HepG2 (cell line): ENCODE results near the gene GPR15. TPM values are rescaled to one million over a fixed set of nuclear protein-coding genes. Genes with fewer than 3 reads are reported as not detected.

Experiments used
- ATAC-seq: fragments of 200-7000 bp; cut with Tn5 transposase; 3 replicates; pipeline ENCODE4 v1.9.1; 2020; ENCODE audit warnings: mild to moderate bottlenecking, moderate library complexity
- BruUV-seq: library from RNA; stranded (reverse); fragments of 400-500 nt; replicated peaks from 2 replicates; lab custom pipeline; 2021; lab: Mats Ljungman, UMichigan
- CTCF ChIA-PET: fragments of 300-600 bp; formaldehyde crosslinking; extraction: SDS; loops from one replicate; lab custom pipeline; 2021; ENCODE audit warnings: low total read pairs, inconsistent platforms, low intra/inter-chr PET ratio; lab: Yijun Ruan, JAX
- POLR2A ChIA-PET: fragments of 350-600 bp; sonication (Branson Sonifier 250); formaldehyde crosslinking; loops from one replicate; lab custom pipeline; 2020; ENCODE audit warnings: antibody characterized with exemption, inconsistent platforms; lab: Yijun Ruan, JAX
- DNase-seq: peaks from one replicate; pipeline ENCODE4 v3.0.0-alpha.2; 2015; ENCODE audit warnings: low spot score
- FAIRE-seq: peaks from 3 replicates; lab custom pipeline; 2011; peaks lifted over from hg19 to GRCh38; lab: Jason Lieb, UNC
- H2AFZ ChIP-seq: one replicate; pipeline ENCODE4 v1.6.1; 2011; ENCODE audit warnings: low read length, inconsistent platforms
- H3K27ac ChIP-seq: fragments of 300-600 bp; 3 replicates; pipeline ENCODE4 v1.8.0; 2011; ENCODE audit warnings: mixed run types, mild to moderate bottlenecking, mixed read lengths, low read length, inconsistent platforms; ENCODE audit not compliant: insufficient read depth; ENCODE audit errors: extremely low read length
- H3K27me3 ChIP-seq, 2 experiments: fragments of 200-600 bp in 1 of 2; 2 replicates in 1 of 2; 3 replicates in 1 of 2; pipeline versions ENCODE4 v1.6.0 to v1.8.0; 2011; ENCODE audit warnings: low read length in 2 of 2, mild to moderate bottlenecking in 2 of 2, moderate library complexity in 2 of 2, inconsistent platforms in 1 of 2; ENCODE audit not compliant: insufficient read depth in 2 of 2, control insufficient read depth in 1 of 2
- H3K36me3 ChIP-seq, 2 experiments: fragments of 200-600 bp in 1 of 2; replicated peaks in 1 of 2; 2 replicates in 1 of 2; 3 replicates in 1 of 2; pipeline versions ENCODE4 v1.5.1 to v1.8.0; 2011; ENCODE audit warnings: low read length in 2 of 2, inconsistent platforms in 1 of 2; ENCODE audit not compliant: insufficient read depth in 2 of 2, control insufficient read depth in 1 of 2
- H3K4me1 ChIP-seq: 2 replicates; pipeline ENCODE4 v1.5.1; 2012; ENCODE audit warnings: low read length, inconsistent platforms; ENCODE audit not compliant: insufficient read depth
- H3K4me2 ChIP-seq: 2 replicates; pipeline ENCODE4 v1.6.0; 2011; ENCODE audit warnings: low read depth, low read length, inconsistent platforms
- H3K4me3 ChIP-seq, 3 experiments: fragments of 200-600 bp in 1 of 3; sonication (generic), shearing (Covaris generic) in 1 of 3; replicated peaks in 1 of 3; 2 replicates each; pipeline ENCODE4 v1.5.1; 2011 to 2016; ENCODE audit warnings: low read length in 3 of 3, inconsistent platforms in 2 of 3, low read depth in 2 of 3, mild to moderate bottlenecking in 2 of 3, control low read depth in 1 of 3, mixed read lengths in 1 of 3; ENCODE audit not compliant: insufficient read depth in 1 of 3
- H3K79me2 ChIP-seq: one replicate; pipeline ENCODE4 v1.6.1; 2011; ENCODE audit warnings: low read length, inconsistent platforms; ENCODE audit not compliant: insufficient read depth
- H3K9ac ChIP-seq: 2 replicates; pipeline ENCODE4 v1.6.0; 2011; ENCODE audit warnings: mild to moderate bottlenecking, low read depth, low read length, inconsistent platforms; ENCODE audit not compliant: insufficient read depth
- H3K9me3 ChIP-seq: 2 replicates; pipeline ENCODE4 v1.5.1; 2012; ENCODE audit warnings: mild to moderate bottlenecking, low read length
- H4K20me1 ChIP-seq: 2 replicates; pipeline ENCODE4 v1.6.0; 2011; ENCODE audit warnings: inconsistent platforms, mild to moderate bottlenecking, low read length, moderate library complexity; ENCODE audit not compliant: insufficient read depth
- IRF2 ChIP-seq: IDR thresholded peaks from 2 replicates; pipeline ENCODE4 v1.6.1; 2018; ENCODE audit warnings: missing genetic modification reagents, missing compliant biosample characterization
- IRF9 ChIP-seq: sonication (generic); formaldehyde crosslinking; IDR thresholded peaks from 2 replicates; pipeline ENCODE4 v1.8.0; 2022; ENCODE audit warnings: missing genetic modification reagents, mild to moderate bottlenecking, borderline replicate concordance
- PITX1 ChIP-seq: sonication (generic); formaldehyde crosslinking; IDR thresholded peaks from 2 replicates; pipeline ENCODE4 v1.5.1; 2020; ENCODE audit warnings: mild to moderate bottlenecking, missing genetic modification reagents
- SETDB1 ChIP-seq: sonication (generic); formaldehyde crosslinking; IDR thresholded peaks from 2 replicates; pipeline ENCODE4 v1.5.1; 2020; ENCODE audit warnings: missing genetic modification reagents, mild to moderate bottlenecking, borderline replicate concordance
- SNAPC2 ChIP-seq: sonication (generic); formaldehyde crosslinking; IDR thresholded peaks from 2 replicates; pipeline ENCODE4 v1.8.1; 2022; ENCODE audit warnings: mild to moderate bottlenecking, missing genetic modification reagents
- TRIM22 ChIP-seq: fragments of 450-650 bp; IDR thresholded peaks from 2 replicates; pipeline ENCODE4 v1.6.1; 2017
- ZNF20 ChIP-seq: sonication (generic); formaldehyde crosslinking; IDR thresholded peaks from 2 replicates; pipeline ENCODE4 v1.4.0; 2020; ENCODE audit warnings: mild to moderate bottlenecking, moderate library complexity, missing genetic modification reagents
- ZNF333 ChIP-seq: sonication (generic); formaldehyde crosslinking; IDR thresholded peaks from 2 replicates; pipeline ENCODE4 v1.4.0; 2020; ENCODE audit warnings: mild to moderate bottlenecking, missing genetic modification reagents, borderline replicate concordance
- ZNF597 ChIP-seq: sonication (generic); formaldehyde crosslinking; IDR thresholded peaks from 2 replicates; pipeline ENCODE4 v1.5.0; 2020; ENCODE audit warnings: missing genetic modification reagents
- ZNF749 ChIP-seq: sonication (generic); formaldehyde crosslinking; IDR thresholded peaks from 2 replicates; pipeline ENCODE4 v1.8.0; 2022; ENCODE audit warnings: mild to moderate bottlenecking, missing genetic modification reagents, moderate library complexity, borderline replicate concordance
- ZNF784 ChIP-seq: sonication (generic); formaldehyde crosslinking; IDR thresholded peaks from 2 replicates; pipeline ENCODE4 v1.5.1; 2020; ENCODE audit warnings: missing genetic modification reagents, mild to moderate bottlenecking, borderline replicate concordance
- ZZZ3 ChIP-seq: sonication (generic); formaldehyde crosslinking; IDR thresholded peaks from 2 replicates; pipeline ENCODE4 v1.4.0; 2020; ENCODE audit warnings: missing genetic modification reagents, mild to moderate bottlenecking, borderline replicate concordance
- WGBS: methylation state at CpG from one replicate; pipeline ENCODE4 v1.1.6; 2017; ENCODE audit warnings: low lambda C conversion rate; 5-methylcytosine and 5-hydroxymethylcytosine counted together
- in situ Hi-C: cut with HindIII; loops from 2 replicates; pipeline ENCODE4 v1.10.0; 2017; ENCODE audit warnings: low pct_unique_long_range_greater_than_20kb; ENCODE audit not compliant: extremely low pct_ligation_motif_present
- intact Hi-C: fragments of 100-400 bp; cut with micrococcal nuclease; formaldehyde crosslinking; loops from one replicate; pipeline ENCODE4 v1.10.0; 2022; ENCODE audit not compliant: unreplicated experiment
- polyA plus RNA-seq, 8 experiments: library from polyadenylated mRNA; depleted of rRNA in 3 of 8; stranded (reverse) in 7 of 8; unstranded in 1 of 8; fragments of >200 nt; fragmentation: Illumina TruSeq in 4 of 8; extraction: Trizol in 4 of 8; gene quantifications; 2 replicates each; pipeline versions ENCODE4 v1.2.1 to v1.2.3, GENCODE V29; 2011 to 2016; ENCODE audit warnings: low read depth in 4 of 8, missing spikeins in 1 of 8, mixed read lengths in 1 of 8; ENCODE audit not compliant: insufficient read depth in 1 of 8
- total RNA-seq, 5 experiments: library from RNA; depleted of rRNA; stranded (reverse); fragments of >200 nt; fragmentation: Illumina TruSeq; extraction: Trizol; gene quantifications; 2 replicates each; pipeline ENCODE4 v1.2.3, GENCODE V29; 2016; ENCODE audit warnings: low read depth in 1 of 5

Gene GPR15
- total and polyA plus RNA-seq, 2 of the 13 experiments (the other 11 are each of a cell fraction or from before 2014, with no cell fraction given), result not detected

GRCh38 chr3:98561727-98562521 is 30.1 kb downstream of the GPR15 start:
- POLR2A ChIA-PET, result no interaction called here
- Histone ChIP-seq H3K4me2 (no peak overlapping the region), H3K9me3 (no peaks in the 10 kb centered on the region), H3K27me3 (no peaks in the 10 kb centered on the region; a peak in 1 of 5 replicates), H3K9ac (no peak overlapping the region), H3K27ac (no peak overlapping the region), H3K4me1 (no peaks in the 10 kb centered on the region), H2AFZ (no peak overlapping the region), H4K20me1 (no peaks in the 10 kb centered on the region), H3K4me3 (no peak overlapping the region), H3K79me2 (no peaks in the 10 kb centered on the region), H3K36me3 (no peaks in the 10 kb centered on the region)
- no peak for DNase-seq
- intact Hi-C loops, result no loop called here
- ATAC-seq, result no peak
- 25% methylated on average over 5 of the region's 5 CpGs for WGBS
- no TSS peak for BruUV-seq
- CTCF ChIA-PET, result no interaction called here
- in situ Hi-C loops, result loop anchor here (25.0 kb wide), 1 partner anchor 525 kb away; the partner anchor contains the start of gene GABRR3
- TF ChIP-seq ZNF20 (CRISPR knock-in tag) (no peak), PITX1 (no peak), ZNF749 (CRISPR knock-in tag) (no peak)
- no peak for FAIRE-seq

GRCh38 chr3:98563661-98564281 is 32.0 kb downstream of the GPR15 start:
- BruUV-seq, result no TSS peak
- Histone ChIP-seq H3K9me3 (no peaks in the 10 kb centered on the region), H3K36me3 (no peaks in the 10 kb centered on the region), H3K9ac (no peak overlapping the region), H3K79me2 (no peaks in the 10 kb centered on the region), H4K20me1 (no peaks in the 10 kb centered on the region), H3K4me2 (no peak overlapping the region), H3K27me3 (no peaks in the 10 kb centered on the region; a peak in 1 of 5 replicates), H3K27ac (no peak overlapping the region), H3K4me1 (no peaks in the 10 kb centered on the region), H3K4me3 (no peak overlapping the region), H2AFZ (no peak overlapping the region)
- no peak for ATAC-seq
- in situ Hi-C loops (loop anchor here (25.0 kb wide), 1 partner anchor 526 kb away; the partner anchor contains the start of gene GABRR3), intact Hi-C loops (no loop called here)
- no peak for FAIRE-seq
- ChIA-PET CTCF (no interaction called here), POLR2A (no interaction called here)
- 7% methylated on average over 4 of the region's 4 CpGs for WGBS
- DNase-seq, result no peak
- TF ChIP-seq SETDB1 (CRISPR knock-in tag) (no peak), ZZZ3 (CRISPR knock-in tag) (no peak), ZNF784 (CRISPR knock-in tag) (no peak), TRIM22 (no peak), IRF9 (CRISPR knock-in tag) (no peak), ZNF333 (CRISPR knock-in tag) (no peak), SNAPC2 (CRISPR knock-in tag) (no peak), IRF2 (CRISPR knock-in tag) (no peak), ZNF597 (no peak)
